Lower leg skin (tissue), 4 donors: ENCODE data around the gene PNLDC1. TPM values are rescaled to one million over a fixed set of nuclear protein-coding genes. Genes with fewer than 3 reads are reported as not detected.
"Not testable (repeated sequence)": the region's sequence is repeated elsewhere in the genome, so short reads cannot be mapped to it uniquely, and the experiment has no call there.

ENCODE experiments used
- DNase-seq, 2 donors: peaks; one replicate each; pipeline ENCODE4 v3.0.0-alpha.2; 2019; ENCODE audit warnings: low spot score in 2 of 2
- H3K4me3 ChIP-seq: fragments of 200-600 bp; sonication (generic); 2 replicates; pipeline ENCODE4 v1.5.1; 2017; ENCODE audit warnings: mild to moderate bottlenecking, low read depth; ENCODE audit not compliant: poor library complexity, severe bottlenecking
- POLR2A ChIP-seq, 2 donors: fragments of 450-650 bp; IDR thresholded peaks; one replicate each; pipeline ENCODE4 v1.6.1; 2016 to 2017; ENCODE audit warnings: antibody characterized with exemption in 2 of 2, mild to moderate bottlenecking in 1 of 2, moderate library complexity in 1 of 2
- WGBS, 2 donors: methylation state at CpG; one replicate each; pipeline ENCODE4 v1.1.5; 2018; 5-methylcytosine and 5-hydroxymethylcytosine counted together
- intact Hi-C: fragments of 100-400 bp; cut with DNase I; formaldehyde crosslinking; loops from one replicate; pipeline ENCODE4 v1.15.0; 2023; ENCODE audit warnings: low total_unique reads
- total RNA-seq, 4 donors: library from RNA; depleted of rRNA; stranded (reverse); fragments of >200 nt; gene quantifications; one replicate each; pipeline ENCODE4 v1.1.0, GENCODE V29; 2016
- TF ChIP-seq, protein P1 (sequence below), 3 donors: fragments of 450-650 bp; IDR thresholded peaks; one replicate each; pipeline ENCODE4 v1.5.1; 2016; ENCODE audit warnings: antibody characterized with exemption in 3 of 3, mild to moderate bottlenecking in 3 of 3, moderate library complexity in 2 of 3

The PNLDC1 gene
- total RNA-seq, 4 donors from 2014 or later, result 0.51 to 2.5 (median 1.0) TPM

DNA sequence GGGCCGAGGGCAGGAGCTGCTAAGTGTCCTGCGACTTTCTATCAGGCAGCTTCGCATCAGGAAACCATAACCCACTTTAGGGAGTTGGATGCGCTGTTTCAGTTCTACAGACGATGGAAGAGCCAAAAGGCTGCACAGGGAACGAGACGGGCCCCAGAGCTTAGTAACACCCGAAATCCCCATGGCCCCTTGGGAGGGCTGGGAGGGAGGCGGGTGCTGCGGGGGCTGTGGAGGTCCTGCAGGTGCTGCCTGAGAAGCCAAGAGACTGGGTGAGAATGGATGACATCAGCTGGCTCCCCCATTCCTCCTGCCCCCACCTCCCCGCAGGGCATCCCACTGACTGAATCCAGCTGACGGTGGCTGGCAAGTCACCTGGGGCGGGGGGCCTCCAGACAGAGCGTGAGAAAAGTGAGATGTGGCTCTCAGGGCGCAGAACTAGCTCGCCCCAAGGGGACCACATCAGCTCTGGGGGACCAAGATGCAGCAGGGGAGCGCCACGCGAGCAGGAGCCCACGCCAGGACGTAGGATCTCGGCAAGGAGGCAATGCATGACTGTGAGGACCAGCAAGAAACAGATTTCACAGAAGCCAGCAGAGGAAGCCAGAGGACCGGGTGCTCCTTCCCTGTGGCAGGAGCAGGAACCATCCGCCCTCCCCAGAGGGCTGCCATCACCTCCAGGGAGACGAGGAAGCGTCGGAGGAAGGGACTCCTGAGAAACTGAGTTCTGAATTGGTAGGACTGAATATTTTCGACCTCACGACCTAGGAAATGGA lies 36.8 kb downstream of the PNLDC1 start:
- DNase-seq, result peak in 1 of 2 donors; percentile 78
- H3K4me3 ChIP-seq, result no peak overlapping the region
- WGBS, 2 donors, result 82 to 87% methylated on average over 28 to 29 of the region's 29 CpGs
- TF ChIP-seq, protein P1, sequence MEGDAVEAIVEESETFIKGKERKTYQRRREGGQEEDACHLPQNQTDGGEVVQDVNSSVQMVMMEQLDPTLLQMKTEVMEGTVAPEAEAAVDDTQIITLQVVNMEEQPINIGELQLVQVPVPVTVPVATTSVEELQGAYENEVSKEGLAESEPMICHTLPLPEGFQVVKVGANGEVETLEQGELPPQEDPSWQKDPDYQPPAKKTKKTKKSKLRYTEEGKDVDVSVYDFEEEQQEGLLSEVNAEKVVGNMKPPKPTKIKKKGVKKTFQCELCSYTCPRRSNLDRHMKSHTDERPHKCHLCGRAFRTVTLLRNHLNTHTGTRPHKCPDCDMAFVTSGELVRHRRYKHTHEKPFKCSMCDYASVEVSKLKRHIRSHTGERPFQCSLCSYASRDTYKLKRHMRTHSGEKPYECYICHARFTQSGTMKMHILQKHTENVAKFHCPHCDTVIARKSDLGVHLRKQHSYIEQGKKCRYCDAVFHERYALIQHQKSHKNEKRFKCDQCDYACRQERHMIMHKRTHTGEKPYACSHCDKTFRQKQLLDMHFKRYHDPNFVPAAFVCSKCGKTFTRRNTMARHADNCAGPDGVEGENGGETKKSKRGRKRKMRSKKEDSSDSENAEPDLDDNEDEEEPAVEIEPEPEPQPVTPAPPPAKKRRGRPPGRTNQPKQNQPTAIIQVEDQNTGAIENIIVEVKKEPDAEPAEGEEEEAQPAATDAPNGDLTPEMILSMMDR (IDR thresholded peaks at IDR 0.05), result no peak
- TF ChIP-seq POLR2A (IDR thresholded peaks at IDR 0.05), result no peak
- intact Hi-C loops, result no loop called here

DNA sequence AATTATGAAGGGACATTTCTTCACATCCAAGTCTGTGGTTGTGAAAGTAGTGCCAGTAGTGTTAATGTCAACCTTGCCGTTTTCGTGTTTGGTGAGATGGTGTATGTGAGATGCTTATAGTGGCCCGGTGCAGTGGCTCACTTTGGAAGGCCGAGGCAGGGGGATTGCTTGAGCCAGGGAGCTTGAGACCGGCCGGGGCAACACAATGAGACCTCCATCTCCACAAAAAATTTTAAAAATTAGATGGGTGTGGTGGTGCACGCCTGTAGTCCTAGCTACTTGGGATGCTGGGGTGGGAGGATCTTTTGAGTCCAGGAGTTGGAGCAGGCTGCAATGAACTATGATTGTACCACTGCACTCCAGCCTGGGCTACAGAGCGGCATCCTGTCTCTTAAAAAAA lies 37.4 kb downstream of the PNLDC1 start:
- no peak overlapping the region for H3K4me3 ChIP-seq
- 81 to 87% methylated on average over 8 of the region's 8 CpGs for WGBS, 2 donors
- TF ChIP-seq, protein P1 (IDR thresholded peaks at IDR 0.05), result no peak
- no peak for TF ChIP-seq POLR2A (IDR thresholded peaks at IDR 0.05)
- intact Hi-C loops, result no loop called here
- no peak for DNase-seq

DNA sequence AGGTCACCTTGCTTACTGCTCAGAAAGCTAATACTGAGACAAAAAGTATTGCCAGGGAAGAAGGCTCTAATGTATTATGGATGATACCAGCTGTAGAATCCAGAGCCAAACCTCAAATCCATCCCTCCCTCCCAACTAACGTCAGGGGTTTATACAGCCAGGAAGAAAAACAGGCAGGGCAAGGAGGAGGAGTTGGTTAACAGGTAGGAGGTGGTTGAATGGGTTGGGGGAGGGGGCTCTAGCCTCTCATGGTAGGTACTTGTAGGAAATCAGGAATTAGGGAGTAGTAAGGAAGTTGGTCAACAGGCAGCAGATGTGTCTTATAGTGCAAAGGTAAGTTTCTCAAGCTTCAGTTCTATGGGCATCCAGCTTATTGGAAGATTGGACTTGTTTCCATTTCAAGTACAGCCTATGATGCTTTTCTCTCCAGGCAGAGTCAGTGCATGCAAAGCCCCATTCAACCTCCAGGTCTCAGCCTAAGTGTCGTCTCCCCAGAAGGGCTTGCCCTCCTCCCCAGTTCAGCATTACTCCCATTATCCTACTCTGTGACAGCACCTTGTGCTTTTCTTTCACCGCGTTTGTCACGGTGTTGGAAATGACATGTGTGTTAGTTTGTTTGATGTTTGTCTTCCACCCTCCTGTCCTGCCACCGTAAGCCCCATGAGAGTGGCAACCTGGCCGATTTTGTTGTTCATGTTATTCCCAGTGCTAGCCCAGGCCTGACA lies 38.1 kb downstream of the PNLDC1 start:
- no peak overlapping the region for H3K4me3 ChIP-seq
- TF ChIP-seq POLR2A (IDR thresholded peaks at IDR 0.05), result no peak
- TF ChIP-seq, protein P1 (IDR thresholded peaks at IDR 0.05), result no peak
- WGBS, 2 donors, result 74 to 76% methylated on average over 7 of the region's 7 CpGs
- no peak for DNase-seq
- intact Hi-C loops, result no loop called here

DNA sequence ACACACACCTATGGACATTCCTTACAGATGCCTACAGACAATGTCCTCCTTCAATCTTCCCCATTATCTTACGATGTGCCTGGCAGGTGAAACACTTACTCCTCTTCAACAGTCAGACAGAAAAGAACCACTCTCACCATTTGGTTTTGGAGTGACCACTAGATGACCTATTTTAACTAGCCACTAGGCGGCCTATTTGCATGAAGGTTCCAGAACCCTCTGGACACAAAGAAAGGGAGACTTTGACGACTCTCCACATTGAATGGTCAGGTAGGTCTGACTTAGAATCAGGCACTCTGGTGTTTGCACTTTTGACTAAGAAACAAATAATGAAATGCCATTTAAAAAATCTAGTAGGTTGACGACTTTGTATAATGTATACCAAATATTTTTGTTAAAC lies 42.0 kb downstream of the PNLDC1 start:
- no peak for DNase-seq
- intact Hi-C loops, result no loop called here
- H3K4me3 ChIP-seq, result no peak overlapping the region
- TF ChIP-seq, protein P1 (IDR thresholded peaks at IDR 0.05), result no peak
- no peak for TF ChIP-seq POLR2A (IDR thresholded peaks at IDR 0.05)
- WGBS, 2 donors, result 82 to 86% methylated on average over 4 of the region's 4 CpGs

DNA sequence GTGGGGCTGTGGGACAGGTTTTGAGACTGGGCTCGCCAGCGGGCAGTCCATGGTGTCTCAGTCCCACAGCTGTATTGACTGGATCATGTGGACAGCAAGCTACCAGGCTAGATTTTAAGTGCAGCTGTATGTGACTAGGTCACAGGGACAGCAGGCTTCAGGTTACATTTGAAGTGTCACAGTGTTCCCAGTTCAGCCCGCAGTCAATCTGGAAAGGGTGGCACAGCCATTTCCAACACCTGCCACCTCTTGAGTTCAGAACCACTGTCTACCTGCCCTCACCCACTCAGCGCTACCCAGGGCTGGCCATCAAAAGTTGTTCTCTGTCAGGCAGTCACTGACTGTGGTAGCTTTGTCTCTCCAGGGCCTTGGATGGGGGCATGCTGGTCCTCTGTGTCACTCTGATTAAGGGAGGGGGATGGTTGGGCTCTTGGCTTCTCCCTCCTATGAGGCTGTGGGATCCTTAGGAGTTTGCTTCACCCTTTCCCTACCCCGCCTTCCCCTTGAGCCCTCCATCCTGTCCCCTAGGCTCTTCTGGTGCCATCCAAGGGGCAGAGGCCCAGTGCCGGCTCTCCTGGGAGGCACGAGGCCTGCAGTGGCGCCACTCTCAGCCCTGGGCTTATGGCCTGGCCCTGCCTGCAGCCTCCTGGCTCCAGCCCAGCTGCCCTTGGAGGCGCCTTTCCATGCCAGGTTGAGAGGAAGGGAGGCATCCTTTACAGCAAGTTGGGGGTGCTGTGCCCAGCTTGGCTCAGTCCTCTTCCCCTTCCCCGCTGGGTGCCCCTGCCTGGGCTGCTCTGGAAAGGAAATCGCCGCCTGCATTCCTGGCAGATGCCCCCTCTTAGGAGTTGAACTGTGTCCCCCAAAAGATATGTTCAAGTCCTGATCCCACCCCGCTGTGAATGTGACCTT lies 44.9 kb downstream of the PNLDC1 start:
- intact Hi-C loops, result no loop called here
- TF ChIP-seq, protein P1 (IDR thresholded peaks at IDR 0.05), result no peak
- TF ChIP-seq POLR2A (IDR thresholded peaks at IDR 0.05), result no peak
- H3K4me3 ChIP-seq, result no peak overlapping the region
- no peak for DNase-seq
- 77 to 90% methylated on average over 10 to 13 of the region's 13 CpGs for WGBS, 2 donors

DNA sequence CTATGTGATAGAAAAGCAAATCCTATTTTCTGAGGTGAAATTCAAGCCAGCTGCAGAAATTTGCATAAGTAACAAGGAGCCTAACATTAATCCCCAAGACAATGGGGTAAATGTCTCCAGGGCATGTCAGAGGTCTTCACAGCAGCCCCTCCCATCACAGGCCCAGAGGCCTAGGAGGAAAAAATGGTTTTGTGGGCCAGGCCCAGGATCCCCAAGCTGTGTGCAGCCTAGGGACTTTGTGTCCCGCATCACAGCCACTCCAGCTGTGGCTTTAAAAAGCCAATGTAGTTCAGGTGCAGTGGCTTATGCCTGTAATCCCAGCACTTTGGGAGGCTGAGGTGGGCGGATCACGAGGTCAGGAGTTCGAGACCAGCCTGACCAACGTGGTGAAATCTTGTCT lies 48.5 kb downstream of the PNLDC1 start:
- intact Hi-C loops, H3K4me3 ChIP-seq, DNase-seq: not testable (repeated sequence)
- WGBS, 2 donors, result 94% methylated on average over 5 of the region's 5 CpGs

DNA sequence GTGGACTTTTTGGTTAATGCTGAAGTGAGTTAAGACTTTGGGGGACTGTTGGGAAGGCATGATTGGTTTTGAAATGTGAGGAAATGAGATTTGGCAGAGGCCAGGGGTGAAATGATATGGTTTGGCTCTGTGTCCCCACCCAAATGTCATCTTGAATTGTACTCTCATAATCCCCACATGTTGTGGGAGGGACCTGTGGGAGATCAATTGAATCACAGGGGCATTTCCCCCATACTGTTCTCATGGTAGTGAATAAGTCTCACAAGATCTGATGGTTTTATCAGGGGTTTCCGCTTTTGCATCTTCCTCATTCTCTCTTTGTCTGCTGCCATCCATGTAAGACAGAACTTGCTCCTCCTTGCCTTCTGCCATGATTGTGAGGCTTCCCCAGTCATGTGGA lies 49.8 kb downstream of the PNLDC1 start:
- H3K4me3 ChIP-seq, DNase-seq, intact Hi-C loops: not testable (repeated sequence)
- WGBS, 2 donors, result 89 to 90% methylated on average over 1 of the region's 1 CpG
